PFSK-1 (cell line): ENCODE results near the gene TIAM2.

Experiments
- FOXP2 ChIP-seq: optimal IDR thresholded peaks from 2 replicates; pipeline ENCODE3; 2011; ENCODE audit warnings: borderline replicate concordance, control low read depth, inconsistent platforms; ENCODE audit not compliant: insufficient read depth; ENCODE audit errors: extremely low read length, extremely low read depth
- POLR2AphosphoS5 ChIP-seq: IDR thresholded peaks from 2 replicates; pipeline ENCODE4 v1.6.1; 2012; ENCODE audit warnings: low read depth, mild to moderate bottlenecking, control low read depth, low read length, moderate library complexity
- SIN3A ChIP-seq: IDR thresholded peaks from 2 replicates; pipeline ENCODE4 v1.6.1; 2012; ENCODE audit warnings: mild to moderate bottlenecking, low read length, moderate library complexity, borderline replicate concordance; ENCODE audit not compliant: insufficient read depth
- TAF1 ChIP-seq: IDR thresholded peaks from 2 replicates; pipeline ENCODE4 v1.6.1; 2012; ENCODE audit warnings: low read length, control low read depth, borderline replicate concordance; ENCODE audit not compliant: insufficient read depth
- TF ChIP-seq, protein P1 (sequence below), 2 experiments: IDR thresholded peaks; 2 replicates each; pipeline versions ENCODE4 v1.6.1 to v1.8.0; 2011 to 2012; ENCODE audit warnings: low read depth in 2 of 2, low read length in 2 of 2, control low read depth in 1 of 2, inconsistent platforms in 1 of 2, mild to moderate bottlenecking in 1 of 2, moderate library complexity in 1 of 2; ENCODE audit not compliant: insufficient read depth in 1 of 2

Gene TIAM2

DNA sequence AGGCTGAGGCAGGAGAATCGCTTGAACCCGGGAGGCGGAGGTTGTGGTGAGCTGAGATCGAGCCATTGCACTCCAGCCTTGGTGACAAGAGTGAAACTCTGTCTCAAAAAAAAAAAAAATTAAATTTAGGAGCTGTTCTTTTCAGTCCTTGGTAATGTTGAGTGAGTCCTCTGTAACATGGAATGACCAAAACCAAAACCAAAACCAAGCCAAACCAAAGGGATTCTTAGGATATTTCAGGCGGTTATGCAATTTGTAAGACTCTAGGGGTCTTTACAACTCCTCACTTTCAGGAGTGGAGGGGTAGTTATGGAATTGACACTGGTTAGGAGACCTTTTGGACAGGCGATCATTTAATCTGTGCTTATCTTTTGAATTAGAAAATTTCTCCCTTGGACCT is 15.8 kb downstream of the TIAM2 start:
- TF ChIP-seq TAF1: no peak
- no peak for TF ChIP-seq POLR2AphosphoS5
- TF ChIP-seq, protein P1, sequence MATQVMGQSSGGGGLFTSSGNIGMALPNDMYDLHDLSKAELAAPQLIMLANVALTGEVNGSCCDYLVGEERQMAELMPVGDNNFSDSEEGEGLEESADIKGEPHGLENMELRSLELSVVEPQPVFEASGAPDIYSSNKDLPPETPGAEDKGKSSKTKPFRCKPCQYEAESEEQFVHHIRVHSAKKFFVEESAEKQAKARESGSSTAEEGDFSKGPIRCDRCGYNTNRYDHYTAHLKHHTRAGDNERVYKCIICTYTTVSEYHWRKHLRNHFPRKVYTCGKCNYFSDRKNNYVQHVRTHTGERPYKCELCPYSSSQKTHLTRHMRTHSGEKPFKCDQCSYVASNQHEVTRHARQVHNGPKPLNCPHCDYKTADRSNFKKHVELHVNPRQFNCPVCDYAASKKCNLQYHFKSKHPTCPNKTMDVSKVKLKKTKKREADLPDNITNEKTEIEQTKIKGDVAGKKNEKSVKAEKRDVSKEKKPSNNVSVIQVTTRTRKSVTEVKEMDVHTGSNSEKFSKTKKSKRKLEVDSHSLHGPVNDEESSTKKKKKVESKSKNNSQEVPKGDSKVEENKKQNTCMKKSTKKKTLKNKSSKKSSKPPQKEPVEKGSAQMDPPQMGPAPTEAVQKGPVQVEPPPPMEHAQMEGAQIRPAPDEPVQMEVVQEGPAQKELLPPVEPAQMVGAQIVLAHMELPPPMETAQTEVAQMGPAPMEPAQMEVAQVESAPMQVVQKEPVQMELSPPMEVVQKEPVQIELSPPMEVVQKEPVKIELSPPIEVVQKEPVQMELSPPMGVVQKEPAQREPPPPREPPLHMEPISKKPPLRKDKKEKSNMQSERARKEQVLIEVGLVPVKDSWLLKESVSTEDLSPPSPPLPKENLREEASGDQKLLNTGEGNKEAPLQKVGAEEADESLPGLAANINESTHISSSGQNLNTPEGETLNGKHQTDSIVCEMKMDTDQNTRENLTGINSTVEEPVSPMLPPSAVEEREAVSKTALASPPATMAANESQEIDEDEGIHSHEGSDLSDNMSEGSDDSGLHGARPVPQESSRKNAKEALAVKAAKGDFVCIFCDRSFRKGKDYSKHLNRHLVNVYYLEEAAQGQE (IDR thresholded peaks at IDR 0.05; ENCODE audit: insufficient read depth in 1 of 2, low read depth in 2 of 2, low read length in 2 of 2): no peak
- no peak for TF ChIP-seq SIN3A
- TF ChIP-seq FOXP2: no peak

DNA sequence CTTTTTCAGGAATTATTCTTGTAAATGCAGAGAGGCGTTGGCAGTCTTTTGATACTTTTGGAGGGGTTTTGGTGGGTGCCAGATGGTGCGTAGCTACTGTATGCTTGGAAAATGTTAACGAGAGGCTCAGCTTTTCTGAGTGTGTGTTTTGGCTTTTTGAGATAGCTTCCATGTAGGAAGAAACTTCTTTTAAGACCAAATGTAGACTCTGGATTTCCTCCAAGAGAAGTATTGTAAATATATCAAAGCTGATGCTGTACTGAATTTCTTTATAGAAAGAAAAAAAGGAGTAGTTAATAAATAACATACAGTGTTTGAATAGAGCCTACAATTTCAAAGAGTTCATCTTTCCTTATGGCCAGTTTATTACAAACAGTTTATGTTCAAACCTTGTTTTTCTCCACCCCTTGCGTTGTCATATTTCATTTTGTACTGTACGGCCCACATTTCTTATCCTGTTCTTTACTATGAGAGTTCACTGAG is 16.7 kb downstream of the TIAM2 start:
- TF ChIP-seq FOXP2 (no peak), POLR2AphosphoS5 (no peak), TAF1 (no peak), SIN3A (no peak)
- TF ChIP-seq, protein P1 (IDR thresholded peaks at IDR 0.05; ENCODE audit: insufficient read depth in 1 of 2, low read depth in 2 of 2, low read length in 2 of 2): no peak

DNA sequence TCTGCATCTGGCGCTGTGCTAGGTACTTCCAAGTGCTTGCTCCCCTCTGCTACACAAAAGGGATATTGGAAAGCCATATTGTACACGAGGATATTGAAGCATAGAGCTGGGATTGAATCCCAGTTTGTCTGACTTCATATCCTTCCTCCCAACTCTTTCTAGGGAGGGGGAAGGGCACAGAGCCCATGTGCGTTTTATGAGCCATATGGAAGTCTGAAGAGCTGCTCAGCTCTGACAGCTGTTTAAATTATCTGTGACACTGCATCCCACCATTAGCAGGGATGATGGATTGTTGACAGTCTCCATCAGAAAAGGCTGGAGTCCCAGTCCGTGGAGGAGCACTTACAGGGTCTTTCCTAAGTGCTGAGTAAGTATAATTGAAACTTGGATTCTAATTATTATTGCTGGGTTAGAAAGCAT is 18.4 kb downstream of the TIAM2 start:
- TF ChIP-seq FOXP2 (no peak), POLR2AphosphoS5 (no peak), SIN3A (no peak), TAF1 (no peak)
- TF ChIP-seq, protein P1 (IDR thresholded peaks at IDR 0.05; ENCODE audit: insufficient read depth in 1 of 2, low read depth in 2 of 2, low read length in 2 of 2): no peak

DNA sequence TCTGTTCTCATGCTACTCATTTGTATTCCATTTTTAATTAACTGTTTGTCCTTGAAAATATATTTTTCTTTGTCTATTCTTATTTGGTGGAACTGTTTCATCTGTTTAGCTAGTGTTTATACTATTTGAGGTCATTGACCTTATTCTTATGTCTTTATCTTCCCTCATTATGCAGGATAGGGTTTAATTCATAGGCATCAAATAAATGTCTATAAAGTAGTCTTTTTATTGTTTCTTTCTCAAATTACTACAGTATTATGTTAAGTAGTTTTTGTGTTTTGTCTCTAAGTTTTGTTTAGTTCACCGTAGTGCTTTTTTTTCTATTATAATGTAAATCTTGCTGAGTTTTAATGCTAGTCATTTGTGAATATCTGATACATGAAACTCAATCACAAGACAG is 19.0 kb downstream of the TIAM2 start:
- no peak for TF ChIP-seq POLR2AphosphoS5
- TF ChIP-seq, protein P1 (IDR thresholded peaks at IDR 0.05; ENCODE audit: insufficient read depth in 1 of 2, low read depth in 2 of 2, low read length in 2 of 2): no peak
- no peak for TF ChIP-seq SIN3A
- no peak for TF ChIP-seq FOXP2
- TF ChIP-seq TAF1: no peak
